Lower leg skin (tissue), 3 donors: ENCODE measurements around the gene NPDC1.

Experiments used
- POLR2A ChIP-seq, 2 donors: fragments of 450-650 bp; IDR thresholded peaks; one replicate each; pipeline ENCODE4 v1.6.1; 2016 to 2017; ENCODE audit warnings: antibody characterized with exemption in 2 of 2, mild to moderate bottlenecking in 1 of 2, moderate library complexity in 1 of 2
- TF ChIP-seq, protein P1 (sequence below), 3 donors: fragments of 450-650 bp; IDR thresholded peaks; one replicate each; pipeline ENCODE4 v1.5.1; 2016; ENCODE audit warnings: antibody characterized with exemption in 3 of 3, mild to moderate bottlenecking in 3 of 3, moderate library complexity in 2 of 3

DNA sequence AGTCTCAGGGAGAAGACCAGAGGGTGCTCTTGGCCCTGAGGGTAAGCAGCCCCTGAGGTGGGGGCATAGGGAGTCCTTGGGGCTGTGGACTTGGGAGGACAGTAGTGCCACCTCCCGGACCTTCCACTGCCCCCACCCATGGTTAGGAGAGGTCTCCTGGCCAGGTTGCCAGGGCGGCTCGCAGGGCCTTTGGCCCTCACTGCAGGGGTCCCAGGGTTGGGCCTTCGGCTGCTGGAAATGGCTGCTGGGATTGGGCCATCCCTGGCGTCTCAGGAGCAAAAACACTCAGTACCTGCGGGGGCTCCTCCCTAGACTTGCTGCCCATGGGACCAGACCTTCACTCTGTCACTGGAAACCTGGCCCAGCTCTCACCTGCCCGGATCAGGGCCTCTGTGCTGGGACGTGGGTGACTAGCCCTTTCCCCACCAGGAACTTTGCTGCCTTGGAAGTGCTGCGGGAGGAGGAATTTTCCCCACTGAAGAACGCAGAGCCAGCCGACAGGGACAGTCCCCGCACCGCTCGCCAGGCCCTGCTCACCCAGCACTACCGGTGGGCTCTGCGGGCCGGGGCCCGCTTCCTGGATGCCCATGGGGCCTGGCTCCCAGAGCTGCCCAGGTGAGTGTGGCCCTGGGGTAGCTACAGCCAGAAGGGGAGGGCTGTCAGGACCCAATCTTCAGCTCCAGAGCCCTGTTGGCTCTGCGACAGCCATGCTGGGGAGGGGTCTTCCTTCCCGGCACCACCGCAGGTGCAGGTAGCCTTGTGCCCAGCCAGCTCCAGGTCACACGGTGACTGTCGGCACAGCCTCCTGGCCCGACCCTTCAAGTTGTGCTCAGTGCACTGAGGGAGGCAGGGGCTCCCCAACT, 34.5 kb upstream of the NPDC1 start:
- TF ChIP-seq, protein P1, sequence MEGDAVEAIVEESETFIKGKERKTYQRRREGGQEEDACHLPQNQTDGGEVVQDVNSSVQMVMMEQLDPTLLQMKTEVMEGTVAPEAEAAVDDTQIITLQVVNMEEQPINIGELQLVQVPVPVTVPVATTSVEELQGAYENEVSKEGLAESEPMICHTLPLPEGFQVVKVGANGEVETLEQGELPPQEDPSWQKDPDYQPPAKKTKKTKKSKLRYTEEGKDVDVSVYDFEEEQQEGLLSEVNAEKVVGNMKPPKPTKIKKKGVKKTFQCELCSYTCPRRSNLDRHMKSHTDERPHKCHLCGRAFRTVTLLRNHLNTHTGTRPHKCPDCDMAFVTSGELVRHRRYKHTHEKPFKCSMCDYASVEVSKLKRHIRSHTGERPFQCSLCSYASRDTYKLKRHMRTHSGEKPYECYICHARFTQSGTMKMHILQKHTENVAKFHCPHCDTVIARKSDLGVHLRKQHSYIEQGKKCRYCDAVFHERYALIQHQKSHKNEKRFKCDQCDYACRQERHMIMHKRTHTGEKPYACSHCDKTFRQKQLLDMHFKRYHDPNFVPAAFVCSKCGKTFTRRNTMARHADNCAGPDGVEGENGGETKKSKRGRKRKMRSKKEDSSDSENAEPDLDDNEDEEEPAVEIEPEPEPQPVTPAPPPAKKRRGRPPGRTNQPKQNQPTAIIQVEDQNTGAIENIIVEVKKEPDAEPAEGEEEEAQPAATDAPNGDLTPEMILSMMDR (IDR thresholded peaks at IDR 0.05), result no peak
- TF ChIP-seq POLR2A (IDR thresholded peaks at IDR 0.05), result no peak
